GM12872 (cell line): ENCODE measurements around the gene TMEM178B.

Experiments
- TF ChIP-seq, protein P1 (sequence below): IDR thresholded peaks from 3 replicates; pipeline ENCODE4 v1.5.1; 2011; ENCODE audit warnings: low read depth, mild to moderate bottlenecking, low read length, moderate library complexity; ENCODE audit not compliant: insufficient read depth

The TMEM178B gene

DNA sequence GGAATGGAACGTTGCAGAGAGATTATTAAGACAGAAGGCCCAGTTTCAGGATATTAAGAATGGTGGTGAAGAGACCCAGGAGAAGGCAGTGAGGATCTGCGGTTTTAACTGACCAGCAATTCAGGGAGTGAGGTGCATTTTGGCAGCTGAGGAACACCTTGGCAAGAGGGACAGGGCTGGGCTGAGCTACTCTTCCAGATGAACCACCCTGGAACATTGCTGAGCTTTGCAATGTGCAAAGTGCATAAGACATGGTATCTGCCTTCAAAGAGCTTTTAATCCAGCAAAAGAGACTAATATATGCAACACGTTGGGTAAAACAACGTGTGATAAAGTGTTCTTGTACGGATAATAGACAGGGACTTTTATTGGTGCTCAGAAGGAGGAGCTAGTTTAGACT, 296.3 kb downstream of the TMEM178B start:
- TF ChIP-seq, protein P1, sequence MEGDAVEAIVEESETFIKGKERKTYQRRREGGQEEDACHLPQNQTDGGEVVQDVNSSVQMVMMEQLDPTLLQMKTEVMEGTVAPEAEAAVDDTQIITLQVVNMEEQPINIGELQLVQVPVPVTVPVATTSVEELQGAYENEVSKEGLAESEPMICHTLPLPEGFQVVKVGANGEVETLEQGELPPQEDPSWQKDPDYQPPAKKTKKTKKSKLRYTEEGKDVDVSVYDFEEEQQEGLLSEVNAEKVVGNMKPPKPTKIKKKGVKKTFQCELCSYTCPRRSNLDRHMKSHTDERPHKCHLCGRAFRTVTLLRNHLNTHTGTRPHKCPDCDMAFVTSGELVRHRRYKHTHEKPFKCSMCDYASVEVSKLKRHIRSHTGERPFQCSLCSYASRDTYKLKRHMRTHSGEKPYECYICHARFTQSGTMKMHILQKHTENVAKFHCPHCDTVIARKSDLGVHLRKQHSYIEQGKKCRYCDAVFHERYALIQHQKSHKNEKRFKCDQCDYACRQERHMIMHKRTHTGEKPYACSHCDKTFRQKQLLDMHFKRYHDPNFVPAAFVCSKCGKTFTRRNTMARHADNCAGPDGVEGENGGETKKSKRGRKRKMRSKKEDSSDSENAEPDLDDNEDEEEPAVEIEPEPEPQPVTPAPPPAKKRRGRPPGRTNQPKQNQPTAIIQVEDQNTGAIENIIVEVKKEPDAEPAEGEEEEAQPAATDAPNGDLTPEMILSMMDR = no peak

- TF ChIP-seq, protein P1 = no peak
Measured at GRCh38 chr7:141370650-141371049, 296.8 kb downstream of the TMEM178B start.

DNA sequence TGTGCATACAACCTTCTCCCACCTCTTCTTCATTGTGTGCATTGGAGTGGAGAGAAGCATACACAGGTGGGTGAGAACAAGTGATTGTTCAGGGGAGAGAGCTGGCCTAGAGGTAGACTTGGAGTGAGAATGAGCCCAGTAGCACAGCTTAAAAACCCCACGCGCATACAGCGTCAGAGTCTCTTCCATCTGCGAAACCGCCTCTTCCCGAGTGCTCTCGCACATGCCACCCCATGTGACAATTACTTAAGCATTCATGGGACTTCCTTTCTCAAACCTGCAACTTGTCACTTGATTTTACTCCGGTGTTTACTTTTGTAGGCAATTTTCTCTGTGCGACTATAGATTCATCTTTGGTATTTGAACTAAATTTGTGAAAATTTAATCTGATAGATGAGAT, 300.6 kb downstream of the TMEM178B start:
- TF ChIP-seq, protein P1 = no peak

DNA sequence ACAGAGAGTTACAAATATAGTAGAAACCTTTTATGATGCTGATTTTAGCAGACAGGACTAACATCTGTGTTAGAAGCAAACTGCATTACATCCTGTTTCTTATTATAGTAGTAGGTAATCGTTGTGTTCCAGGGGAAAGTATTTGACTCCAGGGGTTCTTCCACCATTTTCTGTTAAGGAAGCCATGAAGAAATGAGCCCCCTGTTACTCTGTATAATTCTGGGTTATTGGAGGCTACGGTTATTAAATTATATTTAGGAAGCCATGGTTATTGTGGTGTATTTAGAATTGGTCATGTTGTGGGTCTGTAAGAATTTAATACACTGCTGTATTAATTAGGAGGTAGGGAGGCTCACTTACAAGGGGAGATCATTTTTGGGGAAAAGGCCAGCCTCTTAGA, 301.6 kb downstream of the TMEM178B start:
- TF ChIP-seq, protein P1 = no peak

GRCh38 chr7:141377906-141378305, 304.0 kb downstream of the TMEM178B start:
- TF ChIP-seq, protein P1 = no peak

DNA sequence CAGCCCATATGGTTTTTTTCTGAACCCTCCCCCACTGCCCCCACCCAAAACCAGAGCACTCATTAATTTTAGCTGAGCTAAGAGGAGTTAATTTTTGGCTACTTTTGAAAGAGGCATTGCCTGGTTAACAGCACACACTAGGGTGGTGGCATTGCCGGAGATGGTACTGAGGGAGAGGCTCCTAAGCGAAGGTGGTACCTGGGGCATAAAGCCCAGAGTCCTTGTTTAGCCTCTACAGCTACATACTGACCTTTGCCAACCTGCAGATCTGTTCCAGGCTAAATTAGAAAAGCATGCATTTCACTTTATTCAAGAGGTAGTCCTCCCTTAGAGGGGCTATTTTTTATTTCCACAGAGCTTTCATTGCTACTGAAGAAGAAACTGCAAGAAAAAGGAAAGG, 304.5 kb downstream of the TMEM178B start:
- TF ChIP-seq, protein P1 = no peak

GRCh38 chr7:141381794-141382427, 308.0 kb downstream of the TMEM178B start:
- TF ChIP-seq, protein P1 = no peak
